Mesenchymal stem cell (in vitro differentiated cells and primary cell): ENCODE measurements around the gene MYL12B.
A peak's percentile ranks its signal among the peaks of the same experiment; 100 is the strongest.

Experiments
- DNase-seq: peaks from one replicate; pipeline ENCODE4 v3.0.0-alpha.2; 2013
- H2AFZ ChIP-seq: one replicate; pipeline ENCODE4 v1.6.1; 2013; ENCODE audit warnings: low read depth, mild to moderate bottlenecking, control low read depth, inconsistent platforms, low read length, moderate library complexity
- H2AK5ac ChIP-seq: 2 replicates; pipeline ENCODE4 v1.6.1; 2013; ENCODE audit warnings: low read length, moderate library complexity, mild to moderate bottlenecking, inconsistent platforms; ENCODE audit not compliant: severe bottlenecking
- H2BK120ac ChIP-seq: one replicate; pipeline ENCODE4 v1.6.1; 2013; ENCODE audit warnings: low read depth, mild to moderate bottlenecking, inconsistent platforms, low read length, moderate library complexity
- H2BK12ac ChIP-seq, 2 experiments: one replicate each; pipeline ENCODE4 v1.6.1; 2013; ENCODE audit warnings: inconsistent platforms in 2 of 2, low read length in 2 of 2, mild to moderate bottlenecking in 2 of 2, moderate library complexity in 2 of 2, control low read depth in 1 of 2
- H2BK15ac ChIP-seq: one replicate; pipeline ENCODE4 v1.6.1; 2013; ENCODE audit warnings: mild to moderate bottlenecking, low read depth, inconsistent platforms; ENCODE audit not compliant: poor library complexity, severe bottlenecking
- H2BK5ac ChIP-seq: 2 replicates; pipeline ENCODE4 v1.6.1; 2013; ENCODE audit warnings: low read depth, mild to moderate bottlenecking, low read length, control low read depth, inconsistent platforms; ENCODE audit not compliant: poor library complexity, severe bottlenecking
- H3K14ac ChIP-seq, 2 experiments: one replicate each; pipeline ENCODE4 v1.6.1; 2013; ENCODE audit warnings: inconsistent platforms in 2 of 2, low read length in 2 of 2, control low read depth in 1 of 2, mild to moderate bottlenecking in 1 of 2, moderate library complexity in 1 of 2
- H3K18ac ChIP-seq, 2 experiments: one replicate each; pipeline ENCODE4 v1.6.1; 2013; ENCODE audit warnings: inconsistent platforms in 2 of 2, low read length in 2 of 2, control low read depth in 1 of 2, low read depth in 1 of 2, mild to moderate bottlenecking in 1 of 2
- H3K23ac ChIP-seq, 2 experiments: one replicate each; pipeline ENCODE4 v1.6.1; 2013; ENCODE audit warnings: inconsistent platforms in 2 of 2, low read length in 2 of 2, mild to moderate bottlenecking in 2 of 2, moderate library complexity in 2 of 2, control low read depth in 1 of 2
- H3K27ac ChIP-seq: 2 replicates; pipeline ENCODE4 v1.5.1; 2013; ENCODE audit warnings: mild to moderate bottlenecking, moderate library complexity, low read length, control low read depth, inconsistent platforms; ENCODE audit not compliant: poor library complexity, severe bottlenecking
- H3K27me3 ChIP-seq, 2 experiments: 2 replicates each; pipeline versions ENCODE4 v1.6.1 to v1.7.0; 2013; ENCODE audit warnings: low read length in 2 of 2, mild to moderate bottlenecking in 2 of 2, moderate library complexity in 2 of 2, control low read depth in 1 of 2, inconsistent platforms in 1 of 2; ENCODE audit not compliant: control insufficient read depth in 1 of 2, insufficient read depth in 1 of 2
- H3K36me3 ChIP-seq, 2 experiments: 2 replicates each; pipeline versions ENCODE4 v1.6.1 to v1.7.0; 2013; ENCODE audit warnings: low read length in 2 of 2, control low read depth in 1 of 2, inconsistent platforms in 1 of 2, low read depth in 1 of 2, mild to moderate bottlenecking in 1 of 2; ENCODE audit not compliant: insufficient read depth in 2 of 2, control insufficient read depth in 1 of 2
- H3K4ac ChIP-seq, 2 experiments: one replicate each; pipeline ENCODE4 v1.6.1; 2013; ENCODE audit warnings: inconsistent platforms in 2 of 2, low read length in 2 of 2, mild to moderate bottlenecking in 2 of 2, moderate library complexity in 2 of 2, control low read depth in 1 of 2, low read depth in 1 of 2
- H3K4me1 ChIP-seq: 2 replicates; pipeline ENCODE4 v1.6.1; 2013; ENCODE audit warnings: low read depth, low read length, control low read depth; ENCODE audit not compliant: control insufficient read depth, insufficient read depth
- H3K4me2 ChIP-seq: 2 replicates; pipeline ENCODE4 v1.6.1; 2013; ENCODE audit warnings: low read length, mild to moderate bottlenecking, inconsistent platforms; ENCODE audit not compliant: poor library complexity, severe bottlenecking
- H3K4me3 ChIP-seq, 2 experiments: 2 replicates each; pipeline versions ENCODE4 v1.5.1 to v1.7.0; 2013; ENCODE audit warnings: low read length in 2 of 2, mild to moderate bottlenecking in 2 of 2, control low read depth in 1 of 2, low read depth in 1 of 2; ENCODE audit not compliant: insufficient read depth in 1 of 2
- H3K79me1 ChIP-seq: replicated peaks from 2 replicates; pipeline ENCODE4 v1.6.1; 2013; ENCODE audit warnings: mild to moderate bottlenecking, control low read depth, low read length, inconsistent platforms; ENCODE audit not compliant: poor library complexity, severe bottlenecking
- H3K9ac ChIP-seq: 2 replicates; pipeline ENCODE4 v1.7.0; 2013; ENCODE audit warnings: mild to moderate bottlenecking, low read length, moderate library complexity
- H3K9me3 ChIP-seq: 2 replicates; pipeline ENCODE4 v1.7.0; 2013; ENCODE audit warnings: mild to moderate bottlenecking, low read length; ENCODE audit not compliant: control insufficient read depth
- H4K8ac ChIP-seq: one replicate; pipeline ENCODE4 v1.6.1; 2013; ENCODE audit warnings: inconsistent platforms, mild to moderate bottlenecking, low read length, moderate library complexity
- H4K91ac ChIP-seq: one replicate; pipeline ENCODE4 v1.6.1; 2013; ENCODE audit warnings: mild to moderate bottlenecking, low read length, inconsistent platforms
- WGBS: methylation state at CpG from one replicate; pipeline ENCODE4 v1.1.7; 2013; ENCODE audit warnings: mixed read lengths; 5-methylcytosine and 5-hydroxymethylcytosine counted together

MYL12B gene

GRCh38 chr18:3297025-3297984 is 35.4 kb downstream of the MYL12B start:
- Histone ChIP-seq H3K27me3 (no peaks in the 10 kb centered on the region), H4K8ac (peak overlapping the region; percentile 97), H3K4ac (peak overlapping the region; percentile 50 to 54), H3K14ac (peak overlapping the region in 1 of 2 experiments; percentile 92), H3K4me3 (peak overlapping the region; percentile 75 to 94), H2BK15ac (peak overlapping the region; percentile 63), H2BK120ac (no peak overlapping the region), H3K23ac (peak overlapping the region in 1 of 2 experiments; percentile 72), H3K9ac (peak overlapping the region; percentile 66), H2BK5ac (peak overlapping the region; percentile 61), H3K4me2 (peak overlapping the region; percentile 91), H3K79me1 (peaks cover 13% of the 10 kb centered on the region), H3K36me3 (peaks cover 0 to 2% of the 10 kb centered on the region in 2 experiments), H2BK12ac (peak overlapping the region in 1 of 2 experiments; percentile 70), H2AK5ac (no peak overlapping the region), H3K9me3 (no peaks in the 10 kb centered on the region), H3K4me1 (peaks cover 9% of the 10 kb centered on the region), H4K91ac (peak overlapping the region; percentile 68), H3K27ac (peak overlapping the region; percentile 88), H2AFZ (peak overlapping the region; percentile 94), H3K18ac (peak overlapping the region; percentile 74 to 89)
- DNase-seq, result peak; percentile 90
- WGBS, result 13% methylated on average over 17 of the region's 18 CpGs

- H3K4ac ChIP-seq, result no peak overlapping the region
- H3K36me3 ChIP-seq, result no peaks in the 10 kb centered on the region
- H2AK5ac ChIP-seq, result no peak overlapping the region
- no peak overlapping the region for H2BK12ac ChIP-seq
- no peak overlapping the region for H2BK120ac ChIP-seq
- H2BK5ac ChIP-seq, result no peak overlapping the region
- WGBS, result no CpG with 5 or more reads among the region's 1 CpG
- H4K91ac ChIP-seq, result no peak overlapping the region
- no peak overlapping the region for H3K4me3 ChIP-seq
- H3K27me3 ChIP-seq, result no peaks in the 10 kb centered on the region
- no peak overlapping the region for H3K4me2 ChIP-seq
- no peak overlapping the region for H2AFZ ChIP-seq
- no peak overlapping the region for H3K27ac ChIP-seq
- no peaks in the 10 kb centered on the region for H3K79me1 ChIP-seq
- no peak overlapping the region for H4K8ac ChIP-seq
- no peak overlapping the region for H3K23ac ChIP-seq
- H2BK15ac ChIP-seq, result no peak overlapping the region
- peaks cover 4% of the 10 kb centered on the region for H3K4me1 ChIP-seq
- H3K9ac ChIP-seq, result peak overlapping the region; percentile 52
- H3K9me3 ChIP-seq, result no peaks in the 10 kb centered on the region
- H3K14ac ChIP-seq, result no peak overlapping the region
- no peak for DNase-seq
- peak overlapping the region in 1 of 2 experiments; percentile 43 for H3K18ac ChIP-seq
Observed at GRCh38 chr18:3304832-3305231, 42.9 kb downstream of the MYL12B start.

- Histone ChIP-seq H3K9ac (peak overlapping the region; percentile 67), H2AFZ (no peak overlapping the region), H2AK5ac (no peak overlapping the region), H3K4me2 (no peak overlapping the region), H2BK15ac (no peak overlapping the region), H3K36me3 (no peaks in the 10 kb centered on the region), H3K18ac (no peak overlapping the region), H3K4me1 (peaks cover 4% of the 10 kb centered on the region), H2BK120ac (no peak overlapping the region), H3K4me3 (peak overlapping the region in 1 of 2 experiments; percentile 47), H3K23ac (no peak overlapping the region), H3K14ac (no peak overlapping the region), H2BK12ac (no peak overlapping the region), H3K27ac (no peak overlapping the region), H3K9me3 (no peaks in the 10 kb centered on the region), H3K27me3 (no peaks in the 10 kb centered on the region), H3K4ac (no peak overlapping the region), H3K79me1 (no peaks in the 10 kb centered on the region), H4K8ac (no peak overlapping the region), H2BK5ac (no peak overlapping the region), H4K91ac (no peak overlapping the region)
- 45% methylated on average over 7 of the region's 7 CpGs for WGBS
- peak; percentile 98 for DNase-seq
Observed at GRCh38 chr18:3305354-3305762, 43.4 kb downstream of the MYL12B start.

DNA sequence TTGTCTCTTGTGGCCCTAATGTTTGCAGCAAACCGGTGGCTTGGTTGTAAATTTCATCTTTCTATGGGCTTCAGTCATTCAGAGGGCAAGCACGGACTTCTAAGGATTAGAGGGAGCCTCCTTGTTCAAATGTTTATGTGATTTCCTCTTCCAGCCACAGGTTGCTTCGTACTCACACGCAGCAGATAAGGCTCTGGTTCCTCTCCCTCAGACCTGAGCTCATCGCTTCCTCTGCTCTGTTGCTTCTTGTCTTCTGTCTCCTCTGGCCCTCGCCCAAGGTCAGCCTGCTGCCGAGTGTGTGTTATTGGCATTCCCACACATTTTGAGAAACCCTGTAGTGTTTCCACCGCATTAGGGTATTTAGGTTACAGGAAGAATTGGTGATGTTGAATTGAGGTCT is 44.0 kb downstream of the MYL12B start:
- Histone ChIP-seq H2BK120ac (no peak overlapping the region), H3K36me3 (no peaks in the 10 kb centered on the region), H3K4ac (peak overlapping the region in 1 of 2 experiments; percentile 64), H4K8ac (peak overlapping the region; percentile 72), H3K4me2 (no peak overlapping the region), H2BK5ac (no peak overlapping the region), H2BK15ac (no peak overlapping the region), H3K9me3 (no peaks in the 10 kb centered on the region), H3K27me3 (no peaks in the 10 kb centered on the region), H4K91ac (peak overlapping the region; percentile 78), H3K9ac (peak overlapping the region; percentile 67), H3K79me1 (no peaks in the 10 kb centered on the region), H3K4me1 (peaks cover 4% of the 10 kb centered on the region), H2AFZ (no peak overlapping the region), H3K14ac (no peak overlapping the region), H2BK12ac (peak overlapping the region; percentile 42 to 54), H3K4me3 (peak overlapping the region in 1 of 2 experiments; percentile 47), H3K27ac (no peak overlapping the region), H3K18ac (peak overlapping the region; percentile 51 to 66), H2AK5ac (no peak overlapping the region), H3K23ac (no peak overlapping the region)
- peak; percentile 89 for DNase-seq
- 41% methylated on average over 7 of the region's 8 CpGs for WGBS
